Measurements from ENCODE around the gene FCAMR.

- no peak for TF ChIP-seq CTCF (IDR thresholded peaks at IDR 0.05)
- no peak for TF ChIP-seq EP300 (IDR thresholded peaks at IDR 0.05)
These were observed 40.0 kb downstream of the FCAMR start for GRCh38 chr1:206930210-206930798.
